ENCODE results near the gene FAM184B. TPM values are rescaled to one million over a fixed set of nuclear protein-coding genes. Genes with fewer than 3 reads are reported as not detected.

Gene FAM184B
- total RNA-seq, 1 experiment from 2014 or later = 0.47 TPM

GRCh38 chr4:17758485-17758884, 22.9 kb downstream of the FAM184B start:
- POLR2A ChIA-PET (ENCODE audit: unreplicated experiment) = no interaction called here
- no peaks in the 10 kb centered on the region for H3K9me3 ChIP-seq (ENCODE audit: low read length)
- BruUV-seq (replicated peaks) = no TSS peak
- no peak for DNase-seq
- CTCF ChIA-PET = no interaction called here
- no peak overlapping the region for H3K9ac ChIP-seq (ENCODE audit: low read length)
- no peak for ATAC-seq
- H3F3A ChIP-seq (ENCODE audit: low read length, unreplicated experiment) = no peaks in the 10 kb centered on the region
- no peaks in the 10 kb centered on the region for H3K9me2 ChIP-seq (replicated peaks; ENCODE audit: low read length)
- no peak overlapping the region for H3K4me2 ChIP-seq (ENCODE audit: low read length)
- no peaks in the 10 kb centered on the region for H3K36me3 ChIP-seq (ENCODE audit: low read depth, low read length)
- intact Hi-C loops (cut with micrococcal nuclease) = no loop called here
- H3K27ac ChIP-seq (ENCODE audit: low read length) = no peak overlapping the region
- H4K20me1 ChIP-seq (ENCODE audit: low read length) = no peaks in the 10 kb centered on the region
- no peak overlapping the region for H2AFZ ChIP-seq (ENCODE audit: low read length)
- no peaks in the 10 kb centered on the region for H3K4me1 ChIP-seq (ENCODE audit: insufficient read depth, low read length)
- no peaks in the 10 kb centered on the region for H3K27me3 ChIP-seq (ENCODE audit: low read length)
- no peak overlapping the region for H3K4me3 ChIP-seq (ENCODE audit: low read length)
- no peaks in the 10 kb centered on the region for H3K79me2 ChIP-seq (ENCODE audit: low read length)
- no peak for TF ChIP-seq CTCF (conservative IDR thresholded peaks at IDR 0.05; ENCODE audit: low read depth, low read length)
- TF ChIP-seq EZH2phosphoT487 (IDR thresholded peaks at IDR 0.05; ENCODE audit: borderline replicate concordance, low read length) = no peak
- TF ChIP-seq EZH2 (IDR thresholded peaks at IDR 0.05; ENCODE audit: low read length, unreplicated experiment) = no peak

GRCh38 chr4:17757621-17758020, 23.8 kb downstream of the FAM184B start:
- ATAC-seq = no peak
- H2AFZ ChIP-seq (ENCODE audit: low read length) = no peak overlapping the region
- TF ChIP-seq EZH2 (IDR thresholded peaks at IDR 0.05; ENCODE audit: low read length, unreplicated experiment) (no peak), EZH2phosphoT487 (IDR thresholded peaks at IDR 0.05; ENCODE audit: borderline replicate concordance, low read length) (no peak), CTCF (conservative IDR thresholded peaks at IDR 0.05; ENCODE audit: low read depth, low read length) (no peak)
- H3K4me3 ChIP-seq (ENCODE audit: low read length) = no peak overlapping the region
- H3K9me2 ChIP-seq (replicated peaks; ENCODE audit: low read length) = no peaks in the 10 kb centered on the region
- H3F3A ChIP-seq (ENCODE audit: low read length, unreplicated experiment) = no peaks in the 10 kb centered on the region
- no TSS peak for BruUV-seq (replicated peaks)
- H3K36me3 ChIP-seq (ENCODE audit: low read depth, low read length) = no peaks in the 10 kb centered on the region
- H3K9ac ChIP-seq (ENCODE audit: low read length) = no peak overlapping the region
- no peak for DNase-seq
- no peaks in the 10 kb centered on the region for H3K4me1 ChIP-seq (ENCODE audit: insufficient read depth, low read length)
- H3K27ac ChIP-seq (ENCODE audit: low read length) = no peak overlapping the region
- no peaks in the 10 kb centered on the region for H4K20me1 ChIP-seq (ENCODE audit: low read length)
- no peaks in the 10 kb centered on the region for H3K27me3 ChIP-seq (ENCODE audit: low read length)
- no peak overlapping the region for H3K4me2 ChIP-seq (ENCODE audit: low read length)
- ChIA-PET POLR2A (ENCODE audit: unreplicated experiment) (no interaction called here), CTCF (no interaction called here)
- no peaks in the 10 kb centered on the region for H3K79me2 ChIP-seq (ENCODE audit: low read length)
- intact Hi-C loops (cut with micrococcal nuclease) = no loop called here
- no peaks in the 10 kb centered on the region for H3K9me3 ChIP-seq (ENCODE audit: low read length)

GRCh38 chr4:17753646-17754045, 27.8 kb downstream of the FAM184B start:
- intact Hi-C loops (cut with micrococcal nuclease) = no loop called here
- Histone ChIP-seq H3K79me2 (ENCODE audit: low read length) (no peaks in the 10 kb centered on the region), H3K4me1 (ENCODE audit: insufficient read depth, low read length) (no peaks in the 10 kb centered on the region), H4K20me1 (ENCODE audit: low read length) (no peaks in the 10 kb centered on the region), H3K27ac (ENCODE audit: low read length) (no peak overlapping the region), H3F3A (ENCODE audit: low read length, unreplicated experiment) (no peaks in the 10 kb centered on the region), H3K9ac (ENCODE audit: low read length) (no peak overlapping the region), H3K4me2 (ENCODE audit: low read length) (no peak overlapping the region), H3K9me3 (ENCODE audit: low read length) (no peaks in the 10 kb centered on the region), H3K9me2 (replicated peaks; ENCODE audit: low read length) (no peaks in the 10 kb centered on the region), H3K36me3 (ENCODE audit: low read depth, low read length) (no peaks in the 10 kb centered on the region), H3K4me3 (ENCODE audit: low read length) (no peak overlapping the region), H3K27me3 (ENCODE audit: low read length) (no peaks in the 10 kb centered on the region), H2AFZ (ENCODE audit: low read length) (no peak overlapping the region)
- POLR2A ChIA-PET (ENCODE audit: unreplicated experiment) = no interaction called here
- CTCF ChIA-PET = no interaction called here
- TF ChIP-seq CTCF (conservative IDR thresholded peaks at IDR 0.05; ENCODE audit: low read depth, low read length) (no peak), EZH2 (IDR thresholded peaks at IDR 0.05; ENCODE audit: low read length, unreplicated experiment) (no peak), EZH2phosphoT487 (IDR thresholded peaks at IDR 0.05; ENCODE audit: borderline replicate concordance, low read length) (no peak)
- BruUV-seq (replicated peaks) = no TSS peak
- DNase-seq (no peak), ATAC-seq (no peak)
